T-helper 2 cell treated with Interferon-gamma antibody and Interleukin-4, amounts not matched to agents 5 μg/mL and 100 μg/mL, for 36 hours (primary cell): ENCODE results near the gene AMH.

Experiments used
- DNase-seq: peaks from one replicate; pipeline ENCODE4 v3.0.0; 2021; ENCODE audit warnings: low spot score
- H3K27ac Mint-ChIP-seq: one replicate; pipeline ENCODE4 v1.8.0; 2021; ENCODE audit warnings: mild to moderate bottlenecking, mixed read lengths
- H3K27me3 Mint-ChIP-seq: one replicate; pipeline ENCODE4 v1.8.0; 2021; ENCODE audit warnings: low read depth, mixed read lengths
- H3K36me3 Mint-ChIP-seq: one replicate; pipeline ENCODE4 v1.8.0; 2021; ENCODE audit warnings: low read depth, mixed read lengths
- H3K4me1 Mint-ChIP-seq: one replicate; pipeline ENCODE4 v1.8.0; 2021; ENCODE audit warnings: low read depth, mixed read lengths
- H3K4me3 Mint-ChIP-seq: one replicate; pipeline ENCODE4 v1.8.0; 2022; ENCODE audit warnings: mild to moderate bottlenecking, moderate library complexity, mixed read lengths
- H3K9me3 Mint-ChIP-seq: one replicate; pipeline ENCODE4 v1.8.0; 2021; ENCODE audit warnings: mixed read lengths

Gene AMH

GRCh38 chr19:2213799-2214198 is 35.3 kb upstream of the AMH start:
- DNase-seq, result no peak
- no peaks in the 10 kb centered on the region for H3K9me3 Mint-ChIP-seq
- H3K27me3 Mint-ChIP-seq, result no peaks in the 10 kb centered on the region
- H3K4me3 Mint-ChIP-seq, result no peak overlapping the region
- H3K27ac Mint-ChIP-seq, result no peak overlapping the region
- peaks cover 5% of the 10 kb centered on the region for H3K4me1 Mint-ChIP-seq
- H3K36me3 Mint-ChIP-seq, result peaks cover 38% of the 10 kb centered on the region

- Mint-ChIP-seq H3K36me3 (peaks cover 35% of the 10 kb centered on the region), H3K27ac (no peak overlapping the region), H3K9me3 (no peaks in the 10 kb centered on the region), H3K4me1 (peaks cover 5% of the 10 kb centered on the region), H3K27me3 (no peaks in the 10 kb centered on the region), H3K4me3 (no peak overlapping the region)
- no peak for DNase-seq
These were observed 34.9 kb upstream of the AMH start for GRCh38 chr19:2214251-2214650.

- no peak for DNase-seq
- H3K27ac Mint-ChIP-seq, result no peak overlapping the region
- peaks cover 35% of the 10 kb centered on the region for H3K36me3 Mint-ChIP-seq
- H3K9me3 Mint-ChIP-seq, result no peaks in the 10 kb centered on the region
- H3K4me3 Mint-ChIP-seq, result no peak overlapping the region
- H3K4me1 Mint-ChIP-seq, result peaks cover 5% of the 10 kb centered on the region
- H3K27me3 Mint-ChIP-seq, result no peaks in the 10 kb centered on the region
These were observed 33.8 kb upstream of the AMH start for GRCh38 chr19:2215281-2215751.

- Mint-ChIP-seq H3K36me3 (peaks cover 27% of the 10 kb centered on the region), H3K9me3 (no peaks in the 10 kb centered on the region), H3K4me1 (peaks cover 5% of the 10 kb centered on the region), H3K4me3 (no peak overlapping the region), H3K27me3 (no peaks in the 10 kb centered on the region), H3K27ac (peak overlapping the region; percentile 8)
- DNase-seq, result no peak
These were observed 32.5 kb upstream of the AMH start for GRCh38 chr19:2216361-2217225.

- H3K27me3 Mint-ChIP-seq, result no peaks in the 10 kb centered on the region
- H3K4me1 Mint-ChIP-seq, result peaks cover 5% of the 10 kb centered on the region
- H3K27ac Mint-ChIP-seq, result no peak overlapping the region
- no peak overlapping the region for H3K4me3 Mint-ChIP-seq
- DNase-seq, result no peak
- peaks cover 22% of the 10 kb centered on the region for H3K36me3 Mint-ChIP-seq
- H3K9me3 Mint-ChIP-seq, result no peaks in the 10 kb centered on the region
These were observed 31.5 kb upstream of the AMH start for GRCh38 chr19:2217591-2217990.

- Mint-ChIP-seq H3K4me1 (peaks cover 3% of the 10 kb centered on the region), H3K27ac (no peak overlapping the region), H3K4me3 (no peak overlapping the region), H3K27me3 (no peaks in the 10 kb centered on the region), H3K36me3 (peaks cover 26% of the 10 kb centered on the region), H3K9me3 (no peaks in the 10 kb centered on the region)
- DNase-seq, result no peak
These were observed 29.4 kb upstream of the AMH start for GRCh38 chr19:2219726-2220125.

- peaks cover 26% of the 10 kb centered on the region for H3K36me3 Mint-ChIP-seq
- H3K9me3 Mint-ChIP-seq, result no peaks in the 10 kb centered on the region
These were observed 27.8 kb upstream of the AMH start for GRCh38 chr19:2221250-2221831.

GRCh38 chr19:2221918-2222317 is 27.2 kb upstream of the AMH start:
- no peak overlapping the region for H3K4me3 Mint-ChIP-seq
- peaks cover 22% of the 10 kb centered on the region for H3K36me3 Mint-ChIP-seq
- H3K27ac Mint-ChIP-seq, result no peak overlapping the region
- no peaks in the 10 kb centered on the region for H3K9me3 Mint-ChIP-seq
- H3K27me3 Mint-ChIP-seq, result no peaks in the 10 kb centered on the region
- no peaks in the 10 kb centered on the region for H3K4me1 Mint-ChIP-seq
- DNase-seq, result no peak

More at GRCh38 chr19:2221250-2221831, 27.8 kb upstream of the AMH start:
- Mint-ChIP-seq H3K27me3 (no peaks in the 10 kb centered on the region), H3K4me1 (no peaks in the 10 kb centered on the region), H3K27ac (no peak overlapping the region), H3K4me3 (no peak overlapping the region)
- DNase-seq, result no peak

GRCh38 chr19:2223391-2223790 is 25.7 kb upstream of the AMH start:
- Mint-ChIP-seq H3K36me3 (peaks cover 15% of the 10 kb centered on the region), H3K27ac (no peak overlapping the region), H3K27me3 (no peaks in the 10 kb centered on the region), H3K9me3 (no peaks in the 10 kb centered on the region), H3K4me1 (no peaks in the 10 kb centered on the region), H3K4me3 (no peak overlapping the region)
- no peak for DNase-seq

GRCh38 chr19:2223959-2224358 is 25.2 kb upstream of the AMH start:
- H3K9me3 Mint-ChIP-seq, result no peaks in the 10 kb centered on the region
- H3K4me3 Mint-ChIP-seq, result no peak overlapping the region
- H3K36me3 Mint-ChIP-seq, result peaks cover 15% of the 10 kb centered on the region
- H3K4me1 Mint-ChIP-seq, result no peaks in the 10 kb centered on the region
- H3K27me3 Mint-ChIP-seq, result no peaks in the 10 kb centered on the region
- H3K27ac Mint-ChIP-seq, result no peak overlapping the region
- no peak for DNase-seq

- H3K27me3 Mint-ChIP-seq, result no peaks in the 10 kb centered on the region
- H3K27ac Mint-ChIP-seq, result no peak overlapping the region
- DNase-seq, result no peak
- no peaks in the 10 kb centered on the region for H3K4me1 Mint-ChIP-seq
- no peaks in the 10 kb centered on the region for H3K9me3 Mint-ChIP-seq
- peaks cover 15% of the 10 kb centered on the region for H3K36me3 Mint-ChIP-seq
- no peak overlapping the region for H3K4me3 Mint-ChIP-seq
These were observed 24.3 kb upstream of the AMH start for GRCh38 chr19:2224754-2225349.

GRCh38 chr19:2225415-2226050 is 23.6 kb upstream of the AMH start:
- Mint-ChIP-seq H3K27me3 (no peaks in the 10 kb centered on the region), H3K27ac (no peak overlapping the region), H3K9me3 (no peaks in the 10 kb centered on the region), H3K4me3 (no peak overlapping the region), H3K4me1 (no peaks in the 10 kb centered on the region), H3K36me3 (peaks cover 17% of the 10 kb centered on the region)
- DNase-seq, result no peak

- peaks cover 17% of the 10 kb centered on the region for H3K36me3 Mint-ChIP-seq
- no peak for DNase-seq
- H3K4me1 Mint-ChIP-seq, result no peaks in the 10 kb centered on the region
- no peak overlapping the region for H3K27ac Mint-ChIP-seq
- H3K9me3 Mint-ChIP-seq, result no peaks in the 10 kb centered on the region
- no peaks in the 10 kb centered on the region for H3K27me3 Mint-ChIP-seq
- H3K4me3 Mint-ChIP-seq, result no peak overlapping the region
These were observed 22.9 kb upstream of the AMH start for GRCh38 chr19:2226051-2226839.
